ENCODE results near the gene PDE10A. TPM values are rescaled to one million over a fixed set of nuclear protein-coding genes. Genes with fewer than 3 reads are reported as not detected.

Gene PDE10A
- total and polyA plus RNA-seq, 12 donors: 6.8 to 20.4 (median 14.2) TPM

DNA sequence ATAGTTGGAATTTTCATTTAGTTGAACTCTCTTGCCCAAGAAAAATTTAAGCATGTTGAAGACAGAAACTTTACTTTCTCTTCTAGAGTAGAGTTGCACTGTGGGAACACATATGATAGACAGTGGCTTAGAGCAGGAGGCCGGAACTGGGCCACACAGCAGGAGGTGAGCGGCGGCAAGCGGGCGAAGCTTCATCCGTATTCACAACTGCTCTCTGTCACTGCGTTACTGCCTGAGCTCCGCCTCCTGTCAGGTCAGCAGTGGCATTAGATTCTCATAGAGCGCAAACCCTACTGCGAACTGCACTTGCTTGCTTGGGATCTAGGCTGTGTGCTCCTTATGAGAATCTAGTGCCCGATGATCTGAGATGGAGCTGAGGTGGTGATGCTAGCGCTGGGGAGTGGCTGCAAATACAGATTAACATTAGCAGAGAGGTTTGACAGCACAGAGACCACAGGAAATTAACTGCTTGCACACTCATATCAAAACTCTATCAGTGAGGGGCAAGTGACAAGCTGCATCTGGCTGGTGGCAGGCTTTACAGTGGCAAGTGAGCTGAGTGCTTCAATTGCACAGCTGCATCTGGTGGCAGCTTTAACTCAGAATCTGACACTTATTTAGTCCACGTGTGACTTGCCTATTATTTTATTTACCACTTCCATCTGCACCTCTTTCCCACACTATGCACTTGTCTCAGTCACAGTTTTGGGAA lies 178.7 kb downstream of the PDE10A start:
- Histone ChIP-seq H3K27me3 (no peaks in the 10 kb centered on the region), H3K4me1 (peaks cover 0 to 26% (median 11%) of the 10 kb centered on the region in 9 donors), H3K4me3 (no peak overlapping the region), H3K9me3 (peaks cover 0 to 1% (median 0%) of the 10 kb centered on the region in 11 donors), H3K27ac (no peak overlapping the region), H3K36me3 (peaks cover 0 to 4% (median 0%) of the 10 kb centered on the region in 9 donors)
- intact Hi-C loops (cut with DNase I): no loop called here
- TF ChIP-seq, protein P1, sequence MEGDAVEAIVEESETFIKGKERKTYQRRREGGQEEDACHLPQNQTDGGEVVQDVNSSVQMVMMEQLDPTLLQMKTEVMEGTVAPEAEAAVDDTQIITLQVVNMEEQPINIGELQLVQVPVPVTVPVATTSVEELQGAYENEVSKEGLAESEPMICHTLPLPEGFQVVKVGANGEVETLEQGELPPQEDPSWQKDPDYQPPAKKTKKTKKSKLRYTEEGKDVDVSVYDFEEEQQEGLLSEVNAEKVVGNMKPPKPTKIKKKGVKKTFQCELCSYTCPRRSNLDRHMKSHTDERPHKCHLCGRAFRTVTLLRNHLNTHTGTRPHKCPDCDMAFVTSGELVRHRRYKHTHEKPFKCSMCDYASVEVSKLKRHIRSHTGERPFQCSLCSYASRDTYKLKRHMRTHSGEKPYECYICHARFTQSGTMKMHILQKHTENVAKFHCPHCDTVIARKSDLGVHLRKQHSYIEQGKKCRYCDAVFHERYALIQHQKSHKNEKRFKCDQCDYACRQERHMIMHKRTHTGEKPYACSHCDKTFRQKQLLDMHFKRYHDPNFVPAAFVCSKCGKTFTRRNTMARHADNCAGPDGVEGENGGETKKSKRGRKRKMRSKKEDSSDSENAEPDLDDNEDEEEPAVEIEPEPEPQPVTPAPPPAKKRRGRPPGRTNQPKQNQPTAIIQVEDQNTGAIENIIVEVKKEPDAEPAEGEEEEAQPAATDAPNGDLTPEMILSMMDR (IDR thresholded peaks at IDR 0.05): no peak
- ATAC-seq (no peak), DNase-seq (no peak)
- 90 to 92% methylated on average over 13 of the region's 13 CpGs for WGBS, 2 donors

DNA sequence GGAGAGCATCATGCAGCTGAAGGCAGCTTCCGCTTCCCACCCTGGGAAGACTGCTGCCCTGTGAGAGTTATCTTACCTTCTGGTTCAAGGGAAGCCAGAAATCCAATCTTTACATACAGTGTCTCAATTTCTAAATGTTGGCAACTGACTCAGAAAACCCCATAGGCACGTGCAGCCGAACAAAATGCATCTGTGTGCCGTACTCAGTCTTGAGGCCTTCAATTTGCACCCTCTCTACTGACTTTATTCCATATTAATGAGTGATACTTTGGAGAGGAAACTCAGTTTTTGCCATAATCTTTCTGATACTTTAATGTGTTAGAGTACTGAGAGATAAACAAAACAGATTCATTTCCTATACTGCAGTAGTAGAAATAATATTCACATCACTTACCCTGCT lies 181.1 kb downstream of the PDE10A start:
- 90 to 97% methylated on average over 4 of the region's 4 CpGs for WGBS, 2 donors

DNA sequence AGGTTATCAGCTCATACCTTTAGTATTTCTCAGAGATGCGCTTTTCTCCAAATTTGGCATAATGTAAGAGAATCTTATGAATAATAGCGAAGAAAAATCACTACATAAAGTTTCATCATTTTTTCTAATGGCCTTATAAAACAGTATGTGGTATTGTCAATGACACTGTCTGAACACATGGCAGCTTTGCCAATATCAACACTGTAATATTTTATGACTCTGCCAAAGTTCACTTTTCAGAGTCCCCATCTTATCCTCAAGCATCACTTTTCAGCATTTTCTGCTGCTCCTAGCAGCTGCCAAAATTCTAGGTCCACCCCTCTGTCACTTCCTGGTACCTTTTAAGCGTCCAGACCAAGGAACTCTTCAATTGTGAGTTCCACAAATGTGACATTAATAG lies 182.1 kb downstream of the PDE10A start:
- Histone ChIP-seq H3K4me1 (peaks cover 0 to 8% (median 0%) of the 10 kb centered on the region in 9 donors), H3K36me3 (peaks cover 0 to 4% (median 0%) of the 10 kb centered on the region in 9 donors), H3K27ac (no peak overlapping the region), H3K27me3 (no peaks in the 10 kb centered on the region), H3K9me3 (no peaks in the 10 kb centered on the region), H3K4me3 (no peak overlapping the region)
- 66 to 69% methylated on average over 3 of the region's 3 CpGs for WGBS, 2 donors
- DNase-seq (no peak), ATAC-seq (no peak)
- intact Hi-C loops (cut with DNase I): no loop called here
- TF ChIP-seq, protein P1 (IDR thresholded peaks at IDR 0.05): no peak

More for the DNA sequence above, 181.1 kb downstream of the PDE10A start:
- peaks cover 0 to 13% (median 6%) of the 10 kb centered on the region in 9 donors for H3K4me1 ChIP-seq
- ATAC-seq (no peak), DNase-seq (no peak)
- H3K27me3 ChIP-seq: no peaks in the 10 kb centered on the region
- H3K4me3 ChIP-seq: no peak overlapping the region
- no peak overlapping the region for H3K27ac ChIP-seq
- peaks cover 0 to 4% (median 0%) of the 10 kb centered on the region in 9 donors for H3K36me3 ChIP-seq
- intact Hi-C loops (cut with DNase I): no loop called here
- TF ChIP-seq, protein P1 (IDR thresholded peaks at IDR 0.05): no peak
- H3K9me3 ChIP-seq: no peaks in the 10 kb centered on the region

- Histone ChIP-seq H3K9me3 (no peaks in the 10 kb centered on the region), H3K4me3 (no peak overlapping the region), H3K4me1 (peaks cover 0 to 8% (median 0%) of the 10 kb centered on the region in 9 donors), H3K27me3 (no peaks in the 10 kb centered on the region), H3K27ac (no peak overlapping the region), H3K36me3 (peaks cover 0 to 4% (median 0%) of the 10 kb centered on the region in 9 donors)
- TF ChIP-seq, protein P1 (IDR thresholded peaks at IDR 0.05): no peak
- intact Hi-C loops (cut with DNase I): no loop called here
- 98 to 100% methylated on average over 1 of the region's 1 CpG for WGBS, 2 donors
- ATAC-seq (no peak), DNase-seq (no peak)
Measured at GRCh38 chr6:165478581-165478980, 184.5 kb downstream of the PDE10A start.
